ENCODE measurements around the gene DNAJB9. TPM values are rescaled to one million over a fixed set of nuclear protein-coding genes. Genes with fewer than 3 reads are reported as not detected.

DNAJB9 gene
- total RNA-seq, 3 donors from 2014 or later: 36.3 to 51.2 (median 41.0) TPM

- TF ChIP-seq POLR2AphosphoS5 (IDR thresholded peaks at IDR 0.05): no peak
- TF ChIP-seq CTCF (IDR thresholded peaks at IDR 0.05): no peak
- no peak for TF ChIP-seq POLR2A (IDR thresholded peaks at IDR 0.05)
- Histone ChIP-seq H3K27ac (no peak overlapping the region), H3K4me1 (no peaks in the 10 kb centered on the region), H3K9me3 (no peaks in the 10 kb centered on the region), H3K4me3 (no peak overlapping the region), H3K36me3 (no peaks in the 10 kb centered on the region), H3K27me3 (no peaks in the 10 kb centered on the region)
- DNase-seq (ENCODE audit: low spot score in 2 of 2): no peak
- intact Hi-C loops (cut with DNase I; ENCODE audit: low total_unique reads): no loop called here
Measured at GRCh38 chr7:108614896-108615295, 45.2 kb downstream of the DNAJB9 start.

GRCh38 chr7:108618056-108618455 lies 48.4 kb downstream of the DNAJB9 start:
- Histone ChIP-seq H3K36me3 (no peaks in the 10 kb centered on the region), H3K4me1 (no peaks in the 10 kb centered on the region), H3K27ac (no peak overlapping the region), H3K27me3 (no peaks in the 10 kb centered on the region), H3K4me3 (no peak overlapping the region), H3K9me3 (no peaks in the 10 kb centered on the region)
- DNase-seq (ENCODE audit: low spot score in 2 of 2): no peak
- intact Hi-C loops (cut with DNase I; ENCODE audit: low total_unique reads): no loop called here
- TF ChIP-seq CTCF (IDR thresholded peaks at IDR 0.05): no peak

GRCh38 chr7:108623220-108623619 lies 53.5 kb downstream of the DNAJB9 start:
- H3K9me3 ChIP-seq: no peaks in the 10 kb centered on the region
- no peak overlapping the region for H3K4me3 ChIP-seq
- H3K36me3 ChIP-seq: no peaks in the 10 kb centered on the region
- H3K27ac ChIP-seq: no peak overlapping the region
- H3K4me1 ChIP-seq: no peaks in the 10 kb centered on the region
- no peaks in the 10 kb centered on the region for H3K27me3 ChIP-seq
- DNase-seq (ENCODE audit: low spot score in 2 of 2): no peak
- no peak for TF ChIP-seq CTCF (IDR thresholded peaks at IDR 0.05)
- no peak for TF ChIP-seq POLR2AphosphoS5 (IDR thresholded peaks at IDR 0.05)
- no peak for TF ChIP-seq POLR2A (IDR thresholded peaks at IDR 0.05)
- intact Hi-C loops (cut with DNase I; ENCODE audit: low total_unique reads): no loop called here

Other genes with a start within 250 kb of the DNAJB9 start
- gene NRCAM, start 113.4 kb upstream of the DNAJB9 start, total RNA-seq: 10 to 100 TPM in 1 of 3 donors, 1 to 10 TPM in 2; 3.3 to 62.4 (median 4.2) TPM
- gene PNPLA8, start 43.7 kb upstream of the DNAJB9 start, total RNA-seq: 10 to 100 TPM; 36.1 to 48.6 (median 48.5) TPM
- gene THAP5, start 168 bp upstream of the DNAJB9 start, total RNA-seq: 10 to 100 TPM; 19.4 to 35.6 (median 24.6) TPM